ENCODE results near the gene SCN1B. TPM values are rescaled to one million over a fixed set of nuclear protein-coding genes. Genes with fewer than 3 reads are reported as not detected.

SCN1B gene
- total RNA-seq, 3 donors from 2014 or later = 1.6 to 8.8 (median 3.5) TPM

- no peak for ATAC-seq
- no peak for DNase-seq
Observed at GRCh38 chr19:35029737-35030256, 473 bp upstream of the SCN1B start.

DNA sequence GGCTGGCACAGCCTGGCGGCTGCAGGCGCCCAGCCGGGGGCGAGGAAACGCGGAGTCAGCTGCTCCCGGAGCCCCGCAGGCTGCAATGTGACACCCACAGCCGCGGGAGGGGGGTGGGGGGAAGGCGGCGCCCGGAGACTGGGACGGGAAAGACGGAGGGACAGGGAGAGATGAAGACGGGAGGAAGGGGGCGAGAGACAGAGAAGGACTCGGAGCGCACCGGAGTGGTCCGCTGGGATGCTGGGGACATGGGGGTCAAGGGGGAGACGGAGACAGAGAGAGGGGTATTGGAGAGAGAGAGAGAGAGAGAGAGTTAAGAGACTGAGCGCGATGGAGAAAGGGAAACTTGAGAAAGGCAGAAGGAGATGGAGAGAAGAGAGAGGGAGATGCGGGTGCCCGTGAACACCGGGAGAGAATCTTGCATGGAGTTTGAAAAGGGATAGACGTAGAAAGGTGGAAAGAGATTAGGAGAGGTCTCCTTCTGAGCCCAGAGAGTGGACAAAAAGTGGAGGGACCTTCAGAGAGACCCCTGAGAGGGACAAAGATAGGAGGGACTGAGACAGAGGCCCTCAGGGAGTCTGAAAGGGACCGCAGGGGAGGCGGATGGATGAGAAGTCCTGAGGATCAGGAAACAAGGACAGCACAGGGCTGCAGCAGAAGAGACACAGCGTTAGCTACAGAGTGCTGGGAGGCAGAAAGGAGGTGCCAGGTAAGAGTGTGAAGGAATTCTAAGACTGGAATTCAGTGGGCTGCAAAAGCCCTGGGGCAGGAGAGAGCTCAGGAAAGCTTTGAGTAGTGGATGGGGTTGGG, 1.0 kb downstream of the SCN1B start:
- H3K4me1 ChIP-seq (ENCODE audit: low read depth) = peaks cover 3% of the 10 kb centered on the region
- H3K36me3 ChIP-seq (ENCODE audit: low read depth) = no peaks in the 10 kb centered on the region
- no peak for ATAC-seq
- TF ChIP-seq CTCF (IDR thresholded peaks at IDR 0.05) = no peak
- H3K4me3 ChIP-seq = peak overlapping the region; percentile 6
- no peak for DNase-seq
- intact Hi-C loops (cut with DNase I, micrococcal nuclease) = no loop called here
- no peaks in the 10 kb centered on the region for H3K9me3 ChIP-seq

More at GRCh38 chr19:35029737-35030256, 473 bp upstream of the SCN1B start:
- Histone ChIP-seq H3K9me3 (no peaks in the 10 kb centered on the region), H3K4me3 (no peak overlapping the region), H3K36me3 (ENCODE audit: low read depth) (no peaks in the 10 kb centered on the region), H3K4me1 (ENCODE audit: low read depth) (peaks cover 3% of the 10 kb centered on the region)
- intact Hi-C loops (cut with DNase I, micrococcal nuclease) = no loop called here
- TF ChIP-seq CTCF (IDR thresholded peaks at IDR 0.05) = no peak

GRCh38 chr19:35032356-35032865, 2.1 kb downstream of the SCN1B start:
- H3K9me3 ChIP-seq = no peaks in the 10 kb centered on the region
- TF ChIP-seq CTCF (IDR thresholded peaks at IDR 0.05) = no peak
- ATAC-seq = no peak
- intact Hi-C loops (cut with DNase I, micrococcal nuclease) = no loop called here
- no peaks in the 10 kb centered on the region for H3K36me3 ChIP-seq (ENCODE audit: low read depth)
- no peak overlapping the region for H3K4me3 ChIP-seq
- peaks cover 3% of the 10 kb centered on the region for H3K4me1 ChIP-seq (ENCODE audit: low read depth)
- no peak for DNase-seq

DNA sequence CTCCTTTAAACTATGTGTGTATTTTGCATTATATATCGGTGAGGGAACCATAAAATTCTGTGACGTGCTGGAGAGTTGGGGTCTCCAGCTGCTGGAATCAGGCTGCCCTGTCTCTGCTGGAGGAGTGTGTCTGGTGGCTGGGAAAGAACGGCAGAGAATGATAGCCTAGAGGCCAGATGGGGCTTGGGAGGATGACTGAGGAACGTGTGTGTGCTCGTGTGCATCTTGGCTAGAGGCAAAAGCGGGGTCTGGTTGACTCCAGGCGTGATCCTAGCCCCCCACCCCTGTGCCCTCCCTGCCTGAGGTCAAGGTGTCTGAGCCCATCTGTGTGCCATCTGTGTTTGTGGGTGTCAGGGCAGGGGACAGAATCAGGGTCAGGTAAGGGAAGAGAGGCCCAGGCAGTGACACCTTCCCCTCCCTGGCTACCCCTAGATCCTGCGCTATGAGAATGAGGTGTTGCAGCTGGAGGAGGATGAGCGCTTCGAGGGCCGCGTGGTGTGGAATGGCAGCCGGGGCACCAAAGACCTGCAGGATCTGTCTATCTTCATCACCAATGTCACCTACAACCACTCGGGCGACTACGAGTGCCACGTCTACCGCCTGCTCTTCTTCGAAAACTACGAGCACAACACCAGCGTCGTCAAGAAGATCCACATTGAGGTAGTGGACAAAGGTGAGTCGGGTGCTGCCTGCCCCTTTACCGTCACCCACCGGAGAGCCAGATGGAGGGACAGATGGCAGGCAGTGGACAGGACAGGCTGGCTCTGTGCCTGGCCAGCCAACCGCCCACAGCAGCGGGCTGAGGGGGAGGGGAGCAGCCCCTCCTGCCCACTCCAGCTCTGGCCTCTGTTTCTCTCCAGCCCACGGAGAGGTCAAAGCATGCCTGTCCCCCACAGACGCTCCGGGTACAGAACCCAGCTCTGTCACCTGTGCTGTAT, 3.1 kb downstream of the SCN1B start:
- Histone ChIP-seq H3K4me1 (ENCODE audit: low read depth) (peaks cover 3% of the 10 kb centered on the region), H3K4me3 (no peak overlapping the region), H3K9me3 (no peaks in the 10 kb centered on the region), H3K36me3 (ENCODE audit: low read depth) (no peaks in the 10 kb centered on the region)
- no peak for DNase-seq
- no peak for TF ChIP-seq CTCF (IDR thresholded peaks at IDR 0.05)
- no peak for ATAC-seq
- intact Hi-C loops (cut with DNase I, micrococcal nuclease) = no loop called here

GRCh38 chr19:35034005-35034502, 3.8 kb downstream of the SCN1B start:
- H3K4me3 ChIP-seq = no peak overlapping the region
- H3K4me1 ChIP-seq (ENCODE audit: low read depth) = peaks cover 3% of the 10 kb centered on the region
- H3K36me3 ChIP-seq (ENCODE audit: low read depth) = no peaks in the 10 kb centered on the region
- no peak for TF ChIP-seq CTCF (IDR thresholded peaks at IDR 0.05)
- intact Hi-C loops (cut with DNase I, micrococcal nuclease) = no loop called here
- DNase-seq = no peak
- peak; percentile 7 for ATAC-seq
- no peaks in the 10 kb centered on the region for H3K9me3 ChIP-seq
